ENCODE results near the gene CHN2.

The CHN2 gene

DNA sequence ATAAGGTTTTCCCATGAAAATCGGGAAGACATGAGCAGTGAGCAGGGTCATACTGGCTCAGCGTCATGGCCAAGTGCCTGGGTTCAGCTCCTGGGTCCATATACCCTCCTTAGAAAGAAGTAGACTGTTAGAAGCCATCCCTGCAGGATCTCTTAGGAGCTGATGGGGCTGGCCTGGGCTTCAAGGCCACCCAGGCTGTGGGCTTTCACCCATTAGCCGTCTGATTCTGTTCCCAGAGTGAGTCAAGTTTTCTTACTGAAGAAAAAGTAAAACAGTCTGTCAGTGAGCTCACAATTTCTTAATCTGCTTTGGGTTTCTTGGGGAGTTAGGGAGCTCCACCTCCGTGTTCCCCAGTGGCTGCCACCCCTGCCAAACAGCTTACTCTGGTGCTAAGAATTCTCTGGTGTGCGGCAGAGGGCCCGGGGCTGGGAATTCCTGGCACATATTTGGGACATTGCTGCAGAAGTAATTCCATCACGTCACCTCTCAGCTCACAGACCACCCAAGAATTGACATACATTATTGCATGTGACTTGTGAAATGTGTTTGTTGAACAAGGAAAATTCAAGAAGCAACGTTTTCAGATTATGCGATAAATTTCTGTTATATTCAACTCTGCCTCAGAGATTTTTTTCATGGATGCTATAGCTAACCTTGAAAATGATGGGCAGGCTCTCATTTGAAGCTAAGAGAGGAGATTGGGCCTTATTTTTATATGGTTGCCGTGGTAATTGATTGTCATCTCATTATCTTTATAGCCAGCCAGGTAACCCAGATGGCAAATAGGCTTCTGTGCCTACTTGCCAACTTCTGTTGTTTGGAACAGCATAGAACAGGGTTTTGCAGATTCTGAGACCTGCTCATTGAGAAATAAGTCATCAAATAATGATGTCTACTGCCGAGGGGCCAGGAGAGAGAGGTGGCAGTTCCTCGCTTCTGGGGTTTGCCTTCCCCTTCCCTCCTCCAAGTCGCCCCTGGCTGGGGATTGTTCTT, 166.4 kb downstream of the CHN2 start:
- DNase-seq (ENCODE audit: low read depth in 2 of 2), result no peak

DNA sequence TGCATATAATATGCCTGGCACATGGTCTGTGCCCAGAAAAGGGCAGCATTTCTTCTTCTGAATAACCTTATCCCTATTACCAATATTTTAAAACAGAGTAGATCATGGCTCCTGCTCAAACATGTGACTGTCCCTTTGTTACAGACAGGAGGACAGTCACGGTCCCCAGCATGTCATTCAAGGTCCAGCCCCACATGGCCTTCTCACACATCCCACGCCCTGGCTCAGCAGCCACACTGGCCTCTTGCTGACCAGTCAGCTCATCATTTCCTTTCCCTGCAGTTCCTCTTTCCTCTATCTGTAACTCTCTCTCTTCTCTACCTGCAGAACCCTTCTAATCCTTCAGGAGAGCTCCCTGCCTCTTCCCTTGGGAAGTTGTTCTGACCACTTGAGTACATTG, 167.8 kb downstream of the CHN2 start:
- DNase-seq (ENCODE audit: low read depth in 2 of 2), result no peak

DNA sequence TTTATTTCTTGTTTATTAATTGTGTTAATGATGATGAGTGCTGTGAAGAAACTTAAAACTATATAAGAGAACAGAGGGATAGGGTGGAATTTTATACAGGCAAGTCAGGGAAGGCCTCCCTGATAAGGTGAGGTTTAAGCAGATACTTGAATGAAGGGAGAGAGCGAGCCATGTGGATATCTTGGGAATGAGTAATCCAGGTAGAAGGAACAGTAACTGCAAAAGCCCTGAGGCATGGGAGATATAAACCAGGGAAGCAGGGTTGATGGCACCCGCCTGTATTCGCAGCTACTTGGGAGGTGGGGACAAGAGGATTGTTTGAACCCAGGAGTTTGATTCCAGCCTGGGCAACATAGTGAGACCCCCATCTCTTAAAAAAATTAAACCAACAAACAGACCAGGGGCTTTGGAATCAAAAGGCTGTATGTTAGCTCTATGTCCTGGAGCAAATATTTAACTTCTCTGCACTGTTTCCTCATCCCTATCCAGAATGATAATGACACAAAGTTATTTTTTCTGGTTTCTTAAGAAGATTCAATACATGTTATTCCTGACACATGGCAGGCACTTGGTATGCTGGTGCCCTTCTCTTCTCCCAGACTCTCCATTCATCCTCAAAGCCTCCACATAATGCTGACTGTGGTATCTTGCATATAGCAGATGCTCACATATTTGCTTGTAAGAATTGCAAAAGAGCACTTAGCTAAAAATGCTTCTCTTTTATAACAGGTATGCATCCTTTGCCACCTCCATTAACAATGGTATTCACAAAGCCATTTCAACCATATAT, 169.3 kb downstream of the CHN2 start:
- DNase-seq (ENCODE audit: low read depth in 2 of 2), result no peak

DNA sequence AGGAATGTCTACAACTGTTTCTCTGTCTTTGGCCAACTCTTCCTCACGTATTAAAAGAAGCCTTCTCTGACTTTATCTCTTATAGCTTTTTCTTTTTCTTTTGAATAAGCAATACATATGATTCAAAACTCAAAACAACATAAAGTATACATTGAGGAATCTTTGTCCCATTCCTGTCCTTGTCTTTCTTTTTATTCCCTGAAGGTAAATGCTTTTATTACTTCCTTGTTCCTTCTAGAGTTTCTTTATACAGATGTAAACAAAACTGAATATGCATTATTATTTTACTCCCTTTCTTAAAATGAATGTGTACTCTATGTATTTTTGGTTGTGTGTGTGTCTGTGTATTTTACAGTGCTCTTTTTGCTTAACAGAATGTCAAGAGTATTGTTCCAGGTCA, 170.1 kb downstream of the CHN2 start:
- DNase-seq (ENCODE audit: low read depth in 2 of 2), result no peak

DNA sequence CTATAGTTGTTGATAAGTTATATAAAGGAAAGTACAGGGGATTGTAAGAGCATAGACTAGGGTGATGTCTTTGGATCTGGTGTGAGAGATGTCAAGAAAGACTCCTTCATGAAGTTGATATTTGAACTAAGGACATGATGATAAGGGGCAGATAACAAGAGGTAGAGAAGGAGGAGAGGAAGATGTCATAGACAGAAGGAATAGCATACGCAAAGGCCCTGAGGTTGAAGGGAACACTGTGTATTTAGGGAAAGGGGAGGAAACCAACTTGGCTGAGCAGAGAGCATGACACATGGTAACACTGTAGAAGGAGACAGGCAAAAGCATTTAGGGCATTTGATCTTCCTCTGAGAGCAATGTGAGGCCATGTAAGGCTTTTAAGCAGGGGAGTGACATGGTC, 170.8 kb downstream of the CHN2 start:
- no peak for DNase-seq (ENCODE audit: low read depth in 2 of 2)

DNA sequence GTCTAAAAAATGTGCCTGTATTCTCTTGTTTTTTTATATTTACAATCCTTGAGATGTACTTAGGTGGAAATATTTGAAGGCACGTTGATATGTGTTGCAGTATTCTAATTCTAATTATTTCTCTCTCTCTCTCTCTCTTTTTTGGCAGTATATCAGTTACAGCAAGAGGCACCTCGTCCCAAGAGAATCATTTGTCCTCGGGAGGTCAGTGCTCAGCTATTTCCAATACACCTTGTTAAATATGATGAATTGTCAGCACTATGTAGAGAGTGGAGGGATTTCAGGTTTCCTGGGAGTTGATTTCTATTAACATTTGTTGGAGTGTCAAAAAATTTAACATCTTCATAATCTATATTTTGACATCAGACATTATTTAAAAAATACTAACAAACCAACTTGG, 173.2 kb downstream of the CHN2 start:
- no peak for DNase-seq (ENCODE audit: low read depth in 2 of 2)

DNA sequence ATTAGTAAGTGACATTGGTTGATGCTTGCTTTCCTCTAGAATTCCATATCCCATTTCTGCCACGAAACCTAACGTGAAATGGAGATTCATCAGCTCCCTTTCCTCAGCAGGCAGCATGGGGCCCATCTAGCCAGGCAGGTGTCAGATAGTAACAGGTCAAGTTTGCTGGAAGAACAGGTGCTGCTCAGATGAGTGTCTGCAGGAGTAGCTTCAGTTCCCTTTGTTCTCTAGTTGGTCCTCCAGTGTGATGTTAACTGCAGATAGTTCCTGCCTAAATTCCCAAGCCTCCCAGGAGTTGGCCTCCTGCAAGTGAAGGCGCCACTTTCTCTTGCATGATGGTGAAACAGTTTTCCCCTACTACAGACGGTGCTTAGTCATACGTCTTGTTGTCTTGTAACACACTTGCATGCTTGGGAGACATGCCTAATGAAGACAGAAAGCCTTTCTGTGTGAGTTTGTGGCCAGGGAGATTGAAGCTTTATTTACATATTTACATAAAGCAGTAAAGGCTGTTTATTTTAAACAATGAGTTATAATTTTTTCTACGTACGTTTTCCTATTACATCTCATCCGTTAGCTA, 175.4 kb downstream of the CHN2 start:
- no peak for DNase-seq (ENCODE audit: low read depth in 2 of 2)

DNA sequence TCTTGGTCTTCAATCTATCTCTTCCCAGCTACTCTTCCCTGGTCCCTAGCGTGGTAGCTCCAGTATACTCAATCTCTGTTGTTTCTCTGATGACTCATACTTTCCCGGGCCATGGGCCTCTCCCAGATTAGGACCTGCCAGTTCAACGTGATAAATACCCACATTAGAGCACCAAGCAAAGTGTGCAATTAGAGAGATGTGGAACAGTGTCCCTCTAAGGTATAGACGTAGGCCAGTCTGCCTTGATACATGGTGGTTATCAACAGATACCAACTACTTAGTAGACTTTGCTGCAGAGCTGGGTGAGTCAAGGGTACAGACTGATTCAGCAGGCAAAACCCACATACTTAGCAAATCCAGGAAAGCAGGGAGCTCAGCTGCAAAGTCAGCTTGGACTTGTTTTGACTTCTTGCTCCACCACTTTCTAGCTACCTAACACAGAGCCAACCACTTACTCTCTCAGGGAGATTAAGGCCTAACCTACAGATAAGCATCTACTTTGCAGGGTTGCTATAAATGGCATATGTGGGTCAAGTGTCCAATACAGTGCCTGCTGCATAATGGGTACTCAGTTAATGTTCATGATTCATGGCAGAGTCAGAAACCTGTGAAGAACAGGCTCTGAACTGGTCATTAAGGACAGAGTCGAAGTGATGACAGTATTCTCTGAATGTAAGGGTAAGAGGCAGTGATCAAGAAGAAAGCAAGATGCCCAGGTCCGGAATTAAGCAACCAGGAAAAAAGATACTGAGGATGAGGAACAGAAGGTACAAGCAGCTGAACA, 176.1 kb downstream of the CHN2 start:
- no peak for DNase-seq (ENCODE audit: low read depth in 2 of 2)

DNA sequence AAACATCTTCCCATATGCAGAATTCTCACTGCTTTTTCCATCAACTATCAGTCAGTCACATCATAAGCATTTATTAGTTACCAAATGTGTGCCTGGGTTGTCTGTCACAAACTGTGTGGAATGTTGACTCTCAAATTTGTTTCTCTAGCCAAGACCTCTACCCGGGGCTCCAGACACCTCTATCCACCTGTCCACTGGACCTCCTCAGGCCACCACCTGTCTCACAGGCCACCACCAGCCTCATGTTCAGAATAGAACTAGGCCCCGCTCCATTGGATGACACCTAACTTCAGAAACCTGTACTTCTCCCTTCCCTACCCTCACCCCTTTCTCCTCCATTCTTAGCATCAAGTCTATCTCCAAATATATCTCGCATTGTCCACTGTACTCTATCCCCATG, 176.9 kb downstream of the CHN2 start:
- no peak for DNase-seq (ENCODE audit: low read depth in 2 of 2)

DNA sequence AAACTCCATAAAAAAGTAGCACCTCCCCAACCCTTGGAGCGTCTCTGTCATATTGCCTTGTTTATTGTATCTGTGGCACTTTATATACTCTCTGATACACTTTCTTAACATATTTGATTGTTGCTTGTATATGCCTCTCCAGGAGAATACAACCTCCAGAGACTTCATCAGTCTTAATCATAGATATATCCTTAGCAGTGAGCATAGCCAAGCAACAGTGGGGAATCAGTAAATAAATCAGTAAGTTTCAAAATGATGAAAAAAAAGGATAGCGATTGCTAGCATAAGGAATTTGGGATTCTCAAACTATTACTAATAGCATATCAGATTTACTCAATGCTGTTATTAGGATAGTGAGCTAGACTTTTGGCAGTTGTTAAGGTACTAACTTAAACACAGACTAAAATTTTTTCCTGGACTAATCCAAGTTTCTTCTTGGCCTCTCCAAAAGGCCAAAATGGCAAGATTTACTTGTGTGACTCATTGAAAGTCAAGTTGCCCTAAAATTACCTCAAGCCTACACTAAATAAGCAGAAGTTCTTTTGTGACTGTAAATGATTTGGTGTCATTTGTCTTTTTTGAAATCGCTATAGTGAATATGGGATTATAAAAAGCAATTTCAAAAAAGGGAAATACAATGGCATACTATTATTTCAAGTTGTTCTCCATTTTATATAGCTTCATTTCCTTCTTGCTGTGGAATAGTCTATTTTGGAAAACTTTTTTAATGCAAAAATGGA, 177.9 kb downstream of the CHN2 start:
- DNase-seq (ENCODE audit: low read depth in 2 of 2), result no peak

DNA sequence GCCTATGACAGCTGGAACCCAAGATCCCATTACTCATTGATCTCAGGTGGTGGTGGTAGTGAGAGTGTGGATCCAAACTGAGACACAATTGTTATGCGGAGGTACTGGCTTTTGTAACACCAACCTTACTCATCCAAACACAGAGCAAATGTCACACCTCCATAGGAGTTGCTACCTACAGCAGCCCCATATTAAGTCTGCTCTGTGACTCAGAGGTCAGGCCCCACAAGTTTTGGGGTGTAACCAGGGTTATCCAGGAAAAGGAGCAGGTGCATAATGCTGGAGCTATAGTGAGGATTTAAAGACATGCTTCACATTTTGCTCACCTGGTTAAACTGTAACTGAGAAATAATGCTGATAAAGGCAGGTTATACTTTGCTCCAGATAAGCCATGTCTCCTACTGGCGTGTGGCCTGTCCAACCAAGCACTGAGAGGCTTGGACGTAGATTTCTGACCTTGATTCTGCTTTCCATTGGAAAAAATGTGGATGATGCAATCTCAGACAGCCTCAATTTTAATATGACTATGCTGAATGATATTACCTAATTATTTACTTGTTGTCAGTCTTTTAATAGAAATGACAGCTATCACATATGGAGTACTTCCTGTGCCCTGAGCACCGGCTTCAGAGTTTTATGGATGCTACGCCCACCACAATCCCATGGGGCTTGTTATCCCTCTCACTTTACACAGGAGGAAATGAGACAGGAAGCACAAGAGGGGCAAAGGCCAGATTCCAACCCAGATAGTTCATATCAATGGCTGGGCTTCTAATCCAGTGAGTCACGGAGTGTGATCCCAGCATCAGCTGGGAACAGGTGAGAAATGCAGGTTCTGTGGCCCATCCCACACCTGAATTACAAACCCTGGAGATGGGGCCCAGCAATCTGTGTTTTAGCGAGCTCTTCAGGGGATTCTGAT, 181.3 kb downstream of the CHN2 start:
- no peak for DNase-seq (ENCODE audit: low read depth in 2 of 2)

DNA sequence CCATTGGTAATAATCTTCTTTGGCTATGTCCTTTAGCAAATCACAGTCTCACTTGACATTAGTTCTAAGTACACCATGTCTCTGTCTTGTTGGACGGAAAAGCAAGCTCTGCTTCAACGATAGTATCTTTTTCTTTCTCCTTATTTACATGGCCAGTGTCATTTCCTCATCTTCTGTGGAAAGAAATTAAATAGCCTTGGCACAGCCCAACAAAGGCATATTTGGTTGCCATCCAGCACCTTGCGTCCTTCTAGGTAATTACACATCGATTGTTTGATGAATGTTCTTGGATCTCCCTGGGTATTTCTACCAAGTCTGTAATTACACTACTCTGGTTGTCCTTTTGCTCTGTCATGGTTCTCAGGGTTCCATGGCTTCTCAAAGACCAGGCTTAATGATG, 183.1 kb downstream of the CHN2 start:
- no peak for DNase-seq (ENCODE audit: low read depth in 2 of 2)

DNA sequence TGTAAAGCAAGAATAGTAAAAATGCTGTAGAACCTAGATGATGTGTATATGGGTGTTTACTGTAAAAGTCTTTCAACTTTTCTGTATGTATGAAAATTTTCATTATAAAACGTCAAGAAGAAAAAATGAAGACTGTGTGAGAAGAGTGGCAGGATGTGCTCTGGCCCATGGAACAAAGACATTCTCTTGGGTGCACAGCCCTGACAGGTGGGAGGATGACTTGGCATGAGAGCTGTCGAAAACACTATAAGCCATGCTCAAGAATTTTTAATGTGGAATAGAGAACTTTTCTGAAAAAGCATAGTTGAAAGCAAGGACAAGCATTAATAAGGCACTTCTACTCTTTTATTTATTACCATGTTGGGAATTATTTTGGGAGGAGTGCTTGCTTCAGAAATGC, 185.0 kb downstream of the CHN2 start:
- no peak for DNase-seq (ENCODE audit: low read depth in 2 of 2)

DNA sequence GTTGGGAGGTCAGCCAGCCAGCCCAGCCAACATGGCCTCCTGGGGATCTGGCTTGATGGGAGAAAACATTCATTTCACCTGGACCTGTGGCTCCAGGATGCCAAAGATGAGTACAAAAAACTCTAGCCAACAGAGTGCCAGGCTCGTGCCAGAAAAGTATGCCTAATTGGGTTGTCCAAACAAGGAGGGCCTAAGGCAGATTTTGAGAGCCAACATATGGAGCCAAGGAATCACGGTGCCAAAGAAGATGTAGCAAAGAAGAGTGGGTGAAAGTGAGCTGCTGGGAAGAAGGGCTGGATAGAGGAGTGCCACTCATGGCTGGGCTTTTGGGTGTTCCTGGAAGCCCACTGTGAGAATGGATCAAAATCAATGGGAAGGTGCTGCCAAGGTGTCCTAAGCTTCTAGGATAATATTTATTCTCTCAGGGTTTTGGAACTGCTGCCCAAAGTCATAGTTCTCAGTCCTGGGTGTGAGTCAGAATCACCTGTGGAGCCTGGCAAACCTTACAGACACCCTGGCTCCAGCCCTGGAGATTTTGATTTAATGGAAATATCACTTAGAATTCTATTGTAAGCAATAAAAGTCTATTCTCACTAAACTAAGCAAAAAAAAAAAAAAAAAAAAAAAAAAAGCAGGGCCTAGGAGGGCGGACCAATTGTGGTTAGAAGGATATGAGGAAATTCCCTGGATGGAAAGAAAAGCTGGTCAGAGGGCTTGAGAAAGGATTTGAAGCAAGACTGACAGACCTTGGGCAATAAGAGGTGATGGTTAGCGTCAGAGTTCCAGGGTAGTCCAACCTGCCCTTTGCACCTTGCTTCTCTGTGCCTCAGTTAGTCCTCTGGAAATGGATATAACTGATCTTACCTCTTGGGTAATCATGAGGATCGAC, 186.9 kb downstream of the CHN2 start:
- DNase-seq (ENCODE audit: low read depth in 2 of 2), result no peak

DNA sequence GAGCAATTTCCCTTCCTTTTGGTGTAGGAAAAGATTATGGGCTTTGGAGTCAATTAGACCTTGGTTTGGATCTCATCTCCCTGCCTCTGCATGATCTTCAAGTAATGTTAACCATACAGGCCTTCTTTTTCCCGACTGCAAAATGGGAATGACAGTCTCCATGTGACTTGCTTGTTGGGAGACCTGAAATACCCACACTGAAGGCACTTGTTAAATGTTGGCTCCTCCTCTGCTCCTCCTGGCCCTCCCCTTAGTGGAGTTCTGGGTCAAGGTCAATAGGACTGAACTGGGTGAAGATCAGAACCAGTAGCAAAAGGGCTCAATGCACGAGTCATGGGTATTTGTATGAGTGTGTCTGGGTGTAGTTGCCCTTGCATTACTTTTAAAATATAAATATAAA, 189.7 kb downstream of the CHN2 start:
- no peak for DNase-seq (ENCODE audit: low read depth in 2 of 2)

DNA sequence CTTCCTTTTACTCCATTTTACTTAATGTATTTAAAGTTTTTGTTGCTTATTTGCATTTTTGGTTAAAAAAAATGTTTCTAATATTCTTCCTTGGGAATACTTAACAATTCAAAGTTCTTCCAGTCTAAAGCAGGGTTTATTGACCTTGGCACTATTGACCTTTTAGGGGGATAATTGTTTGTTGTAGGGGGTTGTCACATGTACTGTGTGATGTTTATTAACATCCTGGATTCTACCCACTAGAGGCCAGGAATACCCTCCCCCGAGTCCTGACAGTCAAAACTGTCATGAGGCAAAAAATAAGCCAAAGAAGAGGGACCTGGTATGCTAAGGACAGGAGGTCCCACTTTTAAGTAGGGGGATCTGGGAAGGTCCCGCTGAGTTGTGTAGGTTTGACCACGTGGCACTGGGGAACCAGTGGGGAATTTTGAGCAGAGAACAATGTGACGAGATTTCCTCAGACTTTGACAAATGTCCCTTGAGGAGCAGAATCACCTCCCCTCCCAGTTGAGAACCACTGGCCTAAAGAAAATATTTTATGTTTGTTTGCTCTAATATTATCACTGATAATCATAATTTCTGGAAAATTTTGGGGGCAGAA, 190.7 kb downstream of the CHN2 start:
- no peak for DNase-seq (ENCODE audit: low read depth in 2 of 2)

DNA sequence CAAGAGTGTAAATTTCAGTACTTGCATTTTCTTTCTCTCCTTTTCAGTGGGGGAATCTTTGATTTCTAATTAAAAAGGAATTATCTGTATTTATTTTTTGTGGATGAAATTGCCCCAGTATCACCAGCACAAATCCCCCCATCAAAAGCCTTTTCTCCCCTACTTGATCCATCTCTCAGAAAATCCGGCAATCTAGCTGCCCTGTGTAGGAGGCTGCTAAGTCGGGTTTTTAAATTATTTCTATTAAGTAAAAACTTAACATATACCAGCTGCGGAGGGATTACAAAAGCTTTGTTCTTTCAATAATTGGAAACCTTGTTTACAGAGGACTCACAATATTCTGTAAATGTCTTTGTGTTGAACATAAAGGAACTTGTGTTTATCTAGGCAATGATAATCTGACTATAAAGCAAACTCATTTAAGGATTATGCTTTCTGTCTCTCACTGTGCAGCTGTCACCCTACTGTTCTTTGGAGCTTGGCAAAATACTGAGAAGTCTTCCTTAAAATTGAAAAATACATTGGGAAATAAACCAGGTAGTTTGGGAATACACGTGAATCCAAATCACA, 191.7 kb downstream of the CHN2 start:
- DNase-seq (ENCODE audit: low read depth in 2 of 2), result no peak

DNA sequence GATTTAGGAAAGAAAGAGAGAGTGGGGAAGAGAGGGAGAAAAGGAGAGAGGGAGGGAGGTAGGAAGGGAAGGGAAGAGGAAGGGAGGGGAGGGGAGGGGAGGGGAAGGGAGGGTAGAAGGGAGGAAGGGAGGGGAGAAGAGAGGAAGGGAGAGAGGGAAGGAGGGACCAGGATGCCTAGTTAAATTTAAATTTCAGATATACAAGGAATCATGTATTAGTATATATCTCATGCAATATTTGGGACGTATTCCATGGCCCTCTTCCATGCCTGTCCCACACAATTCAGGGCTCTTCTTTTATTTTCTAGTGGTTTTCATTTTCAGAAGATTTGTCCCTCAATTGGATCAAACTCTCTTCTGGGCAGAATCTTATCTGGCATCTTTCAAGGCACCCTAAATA, 196.7 kb downstream of the CHN2 start:
- DNase-seq (ENCODE audit: low read depth in 2 of 2), result no peak
